ENCODE measurements around the gene TMPRSS6. TPM values are rescaled to one million over a fixed set of nuclear protein-coding genes. Genes with fewer than 3 reads are reported as not detected.

TMPRSS6 gene
- total RNA-seq, 4 donors from 2014 or later: not detected

DNA sequence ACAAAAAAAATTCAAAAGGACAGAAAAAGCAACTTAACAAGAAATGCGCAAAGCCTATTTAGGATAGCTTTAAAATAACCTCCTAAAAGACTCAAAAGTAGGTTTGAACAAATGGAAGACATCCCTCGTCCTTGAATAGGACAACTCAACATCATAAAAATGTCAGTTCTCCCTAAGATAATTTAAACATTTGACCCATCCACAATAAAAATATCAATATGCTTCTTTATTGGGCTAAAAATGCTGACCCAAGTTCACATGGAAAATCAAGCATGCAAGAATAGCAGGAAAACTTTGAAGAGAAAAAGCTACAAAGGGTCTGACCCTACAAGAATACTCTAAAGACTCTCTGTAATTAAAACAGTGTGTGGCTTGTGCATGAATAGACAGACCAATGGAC lies 70.0 kb downstream of the TMPRSS6 start:
- 76 to 89% methylated on average over 2 of the region's 2 CpGs for WGBS, 2 donors (ENCODE audit: low coverage in 1 of 2)
- H3K4me1 ChIP-seq: no peaks in the 10 kb centered on the region
- H3K27ac ChIP-seq: no peak overlapping the region
- H3K9me3 ChIP-seq: no peaks in the 10 kb centered on the region
- no peak overlapping the region for H3K4me3 ChIP-seq
- peaks cover 68% of the 10 kb centered on the region for H3K27me3 ChIP-seq
- TF ChIP-seq POLR2A (IDR thresholded peaks at IDR 0.05) (no peak), EP300 (IDR thresholded peaks at IDR 0.05) (no peak), POLR2AphosphoS5 (IDR thresholded peaks at IDR 0.05) (no peak)
- TF ChIP-seq, protein P1, sequence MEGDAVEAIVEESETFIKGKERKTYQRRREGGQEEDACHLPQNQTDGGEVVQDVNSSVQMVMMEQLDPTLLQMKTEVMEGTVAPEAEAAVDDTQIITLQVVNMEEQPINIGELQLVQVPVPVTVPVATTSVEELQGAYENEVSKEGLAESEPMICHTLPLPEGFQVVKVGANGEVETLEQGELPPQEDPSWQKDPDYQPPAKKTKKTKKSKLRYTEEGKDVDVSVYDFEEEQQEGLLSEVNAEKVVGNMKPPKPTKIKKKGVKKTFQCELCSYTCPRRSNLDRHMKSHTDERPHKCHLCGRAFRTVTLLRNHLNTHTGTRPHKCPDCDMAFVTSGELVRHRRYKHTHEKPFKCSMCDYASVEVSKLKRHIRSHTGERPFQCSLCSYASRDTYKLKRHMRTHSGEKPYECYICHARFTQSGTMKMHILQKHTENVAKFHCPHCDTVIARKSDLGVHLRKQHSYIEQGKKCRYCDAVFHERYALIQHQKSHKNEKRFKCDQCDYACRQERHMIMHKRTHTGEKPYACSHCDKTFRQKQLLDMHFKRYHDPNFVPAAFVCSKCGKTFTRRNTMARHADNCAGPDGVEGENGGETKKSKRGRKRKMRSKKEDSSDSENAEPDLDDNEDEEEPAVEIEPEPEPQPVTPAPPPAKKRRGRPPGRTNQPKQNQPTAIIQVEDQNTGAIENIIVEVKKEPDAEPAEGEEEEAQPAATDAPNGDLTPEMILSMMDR (IDR thresholded peaks at IDR 0.05): no peak
- ATAC-seq: no peak
- no peaks in the 10 kb centered on the region for H3K36me3 ChIP-seq

DNA sequence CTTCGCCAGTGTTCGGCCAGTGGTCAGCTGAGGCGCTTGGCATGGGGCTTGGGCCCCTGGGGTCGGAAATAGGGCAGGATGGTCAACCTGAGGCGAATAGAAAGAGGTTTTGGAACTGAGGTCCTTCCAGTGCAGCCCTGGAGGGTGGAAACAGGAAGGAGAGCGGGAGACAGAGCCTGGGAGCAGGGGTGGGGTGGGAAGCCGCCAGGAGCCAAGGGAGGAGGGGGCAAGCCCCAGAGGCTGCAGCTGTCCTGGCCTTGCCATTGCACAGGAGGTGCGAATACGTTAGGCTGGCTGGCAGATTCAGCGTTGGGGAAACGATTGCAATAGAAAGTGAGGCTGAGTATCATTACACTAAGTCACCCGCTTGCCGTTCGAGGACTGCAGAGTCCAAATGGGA lies 71.8 kb downstream of the TMPRSS6 start:
- TF ChIP-seq POLR2A (IDR thresholded peaks at IDR 0.05): no peak
- TF ChIP-seq POLR2AphosphoS5 (IDR thresholded peaks at IDR 0.05): no peak
- no peak for TF ChIP-seq EP300 (IDR thresholded peaks at IDR 0.05)
- TF ChIP-seq, protein P1 (IDR thresholded peaks at IDR 0.05): no peak
- ATAC-seq: no peak
- no peak overlapping the region for H3K27ac ChIP-seq
- 37 to 50% methylated on average over 8 to 13 of the region's 14 CpGs for WGBS, 2 donors (ENCODE audit: low coverage in 1 of 2)
- peaks cover 60% of the 10 kb centered on the region for H3K27me3 ChIP-seq
- H3K36me3 ChIP-seq: no peaks in the 10 kb centered on the region
- H3K4me3 ChIP-seq: no peak overlapping the region
- H3K4me1 ChIP-seq: no peaks in the 10 kb centered on the region
- no peaks in the 10 kb centered on the region for H3K9me3 ChIP-seq

GRCh38 chr22:37036655-37037377 lies 72.7 kb downstream of the TMPRSS6 start:
- ATAC-seq: no peak
- Histone ChIP-seq H3K4me1 (no peaks in the 10 kb centered on the region), H3K36me3 (no peaks in the 10 kb centered on the region), H3K27ac (no peak overlapping the region), H3K9me3 (no peaks in the 10 kb centered on the region), H3K4me3 (no peak overlapping the region), H3K27me3 (peaks cover 53% of the 10 kb centered on the region)
- TF ChIP-seq EP300 (IDR thresholded peaks at IDR 0.05) (no peak), POLR2AphosphoS5 (IDR thresholded peaks at IDR 0.05) (no peak), POLR2A (IDR thresholded peaks at IDR 0.05) (no peak)
- TF ChIP-seq, protein P1 (IDR thresholded peaks at IDR 0.05): no peak
- WGBS, 2 donors (ENCODE audit: low coverage in 1 of 2): 75 to 83% methylated on average over 2 to 7 of the region's 11 CpGs

DNA sequence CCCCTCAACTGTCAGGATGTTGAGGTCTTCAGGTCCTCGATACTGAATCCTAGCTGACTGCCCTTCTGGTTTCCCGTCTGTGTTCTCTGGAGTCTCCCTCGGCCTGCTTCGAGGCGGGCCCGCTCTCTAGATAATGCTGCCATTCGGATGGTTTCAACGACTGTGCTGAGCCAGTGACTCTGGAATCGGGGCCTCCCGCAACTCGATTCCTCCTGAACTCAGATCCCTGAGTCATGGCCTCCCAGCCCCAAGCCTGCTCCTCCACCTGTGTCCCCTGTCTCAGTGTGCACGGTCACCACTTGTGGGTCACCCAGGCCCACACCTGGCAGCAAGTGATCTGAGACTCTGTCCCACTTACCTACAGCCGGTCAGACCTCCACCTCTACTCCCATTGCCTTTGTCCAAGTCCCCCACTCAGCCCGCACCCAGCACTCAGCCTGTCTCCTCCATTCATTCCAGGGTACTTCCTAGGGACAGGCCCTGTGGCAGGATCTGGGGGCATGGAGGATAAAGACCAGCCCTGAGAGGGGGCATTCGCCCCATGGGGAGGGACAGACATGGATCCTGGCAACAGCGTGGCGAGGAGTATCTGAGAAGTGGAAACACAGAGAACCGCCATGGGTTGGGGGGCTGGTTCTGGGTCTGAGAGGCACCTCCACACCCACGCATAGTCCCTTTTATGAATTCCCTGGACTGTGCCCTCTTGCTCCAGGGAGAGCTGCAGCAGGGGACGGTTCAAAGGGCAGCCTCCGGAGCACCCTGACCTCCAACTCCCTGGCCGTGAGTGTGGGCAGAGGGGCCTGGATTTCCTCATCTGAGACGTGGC lies 75.7 kb downstream of the TMPRSS6 start:
- Histone ChIP-seq H3K27me3 (peaks cover 48% of the 10 kb centered on the region), H3K9me3 (no peaks in the 10 kb centered on the region), H3K4me3 (no peak overlapping the region), H3K27ac (no peak overlapping the region), H3K36me3 (peaks cover 0 to 26% of the 10 kb centered on the region in 2 donors), H3K4me1 (no peaks in the 10 kb centered on the region)
- 84 to 100% methylated on average over 4 to 15 of the region's 23 CpGs for WGBS, 2 donors (ENCODE audit: low coverage in 1 of 2)
- ATAC-seq: no peak
- TF ChIP-seq POLR2A (IDR thresholded peaks at IDR 0.05): no peak
- no peak for TF ChIP-seq POLR2AphosphoS5 (IDR thresholded peaks at IDR 0.05)
- TF ChIP-seq, protein P1 (IDR thresholded peaks at IDR 0.05): no peak
- TF ChIP-seq EP300 (IDR thresholded peaks at IDR 0.05): no peak
